Transverse colon (tissue), 3 donors: ENCODE results near the gene VWA3B.

Experiments used
- EP300 ChIP-seq: sonication (generic); formaldehyde crosslinking; IDR thresholded peaks from one replicate; pipeline ENCODE4 v1.6.1; 2017; ENCODE audit warnings: antibody characterized with exemption, low read depth
- POLR2A ChIP-seq: fragments of 450-650 bp; IDR thresholded peaks from one replicate; pipeline ENCODE4 v1.6.1; 2016; ENCODE audit warnings: antibody characterized with exemption, mild to moderate bottlenecking, moderate library complexity
- TF ChIP-seq, protein P1 (sequence below), 5 experiments: fragments of 200-600 bp in 3 of 5; fragments of 450-650 bp in 2 of 5; sonication (generic) in 3 of 5; IDR thresholded peaks; 1 replicate in 2 of 5; 2 replicates in 3 of 5; pipeline ENCODE4 v1.5.1; 2016 to 2017; ENCODE audit warnings: antibody characterized with exemption in 5 of 5, inconsistent platforms in 3 of 5, mild to moderate bottlenecking in 2 of 5, moderate library complexity in 1 of 5

DNA sequence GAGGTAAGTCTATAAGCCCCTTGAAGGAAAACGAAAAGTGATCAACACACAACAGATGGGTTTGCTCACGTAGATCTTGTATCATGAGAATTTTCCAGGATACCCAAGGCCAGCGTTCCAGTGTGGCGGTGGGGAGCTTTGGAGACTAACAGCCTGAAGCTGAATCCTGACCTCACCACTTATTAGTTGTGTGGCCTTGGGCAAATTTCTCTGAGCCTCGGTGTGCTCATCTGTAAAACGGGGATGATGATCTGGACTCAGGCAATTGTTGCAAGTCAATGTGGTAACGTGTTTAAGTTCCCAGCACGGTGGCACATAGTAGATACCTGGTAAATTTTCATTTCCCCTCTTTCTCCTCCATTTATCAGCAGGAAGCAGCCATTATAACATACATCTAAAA, 68.3 kb downstream of the VWA3B start:
- TF ChIP-seq, protein P1, sequence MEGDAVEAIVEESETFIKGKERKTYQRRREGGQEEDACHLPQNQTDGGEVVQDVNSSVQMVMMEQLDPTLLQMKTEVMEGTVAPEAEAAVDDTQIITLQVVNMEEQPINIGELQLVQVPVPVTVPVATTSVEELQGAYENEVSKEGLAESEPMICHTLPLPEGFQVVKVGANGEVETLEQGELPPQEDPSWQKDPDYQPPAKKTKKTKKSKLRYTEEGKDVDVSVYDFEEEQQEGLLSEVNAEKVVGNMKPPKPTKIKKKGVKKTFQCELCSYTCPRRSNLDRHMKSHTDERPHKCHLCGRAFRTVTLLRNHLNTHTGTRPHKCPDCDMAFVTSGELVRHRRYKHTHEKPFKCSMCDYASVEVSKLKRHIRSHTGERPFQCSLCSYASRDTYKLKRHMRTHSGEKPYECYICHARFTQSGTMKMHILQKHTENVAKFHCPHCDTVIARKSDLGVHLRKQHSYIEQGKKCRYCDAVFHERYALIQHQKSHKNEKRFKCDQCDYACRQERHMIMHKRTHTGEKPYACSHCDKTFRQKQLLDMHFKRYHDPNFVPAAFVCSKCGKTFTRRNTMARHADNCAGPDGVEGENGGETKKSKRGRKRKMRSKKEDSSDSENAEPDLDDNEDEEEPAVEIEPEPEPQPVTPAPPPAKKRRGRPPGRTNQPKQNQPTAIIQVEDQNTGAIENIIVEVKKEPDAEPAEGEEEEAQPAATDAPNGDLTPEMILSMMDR (IDR thresholded peaks at IDR 0.05), result no peak
- TF ChIP-seq POLR2A (no peak), EP300 (no peak)
